ENCODE results near the gene CES1. TPM values are rescaled to one million over a fixed set of nuclear protein-coding genes. Genes with fewer than 3 reads are reported as not detected.
"Not testable (repeated sequence)": the region's sequence is repeated elsewhere in the genome, so short reads cannot be mapped to it uniquely, and the experiment has no call there.

The CES1 gene
- total RNA-seq (2014; rRNA removed; shearing (Covaris generic)) = not detected in 2 replicates

- in situ Hi-C loops (cut with HindIII; ENCODE audit: low sequenced_read_pairs) = no loop called here
- no peak for DNase-seq (ENCODE audit: low spot score)
These were observed at the start of gene CES1 for GRCh38 chr16:55832773-55833691. Gene CES1 (minus strand): TSS chr16:55833096. CDS start chr16:55833055, 41 bp downstream.

DNA sequence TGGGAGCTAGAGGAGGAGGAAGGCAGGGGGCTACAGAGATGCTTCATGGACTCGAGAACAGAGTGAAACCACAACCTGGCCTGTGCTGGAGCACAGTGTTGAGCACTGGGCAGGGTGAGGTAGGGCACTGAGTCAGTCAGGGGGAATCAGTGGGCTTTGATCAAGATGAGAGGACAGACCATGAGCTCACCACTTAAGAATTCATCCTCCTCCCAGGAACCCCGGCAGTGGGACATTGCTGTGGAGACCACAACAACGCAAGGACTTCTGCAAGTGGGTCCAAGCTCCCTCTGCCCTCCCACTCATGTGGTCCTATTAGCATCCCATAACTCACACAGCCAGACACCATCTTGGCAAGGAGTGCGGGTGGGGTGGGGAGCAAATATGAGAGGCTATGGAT lies 44.0 kb upstream of the CES1 start:
- in situ Hi-C loops (cut with HindIII; ENCODE audit: low sequenced_read_pairs) = no loop called here

DNA sequence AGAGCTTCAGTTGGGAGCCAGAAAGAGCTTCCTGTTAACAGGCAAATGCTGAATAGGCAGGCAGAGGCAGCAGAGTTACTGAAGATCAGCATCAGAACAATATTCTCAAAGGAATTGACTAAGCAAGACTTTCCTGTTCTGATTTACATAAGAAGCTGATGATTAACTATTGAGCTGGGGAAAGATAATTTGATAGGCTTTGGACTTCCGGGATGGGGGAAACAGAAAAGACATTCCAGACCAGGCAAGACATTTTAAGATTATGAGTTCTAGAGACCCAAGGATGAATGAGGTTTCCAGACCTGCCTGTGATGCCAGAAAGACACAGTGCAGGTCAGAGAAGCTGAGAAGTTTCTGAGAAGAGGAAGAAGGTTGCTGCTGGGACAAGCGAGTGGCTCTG lies 42.4 kb upstream of the CES1 start, which contains the start of gene CES5A:
Gene CES5A (minus strand): TSS at position 101 of the 400 bp plus-strand sequence. CDS start 152 bp downstream, outside the sequence.
- in situ Hi-C loops (cut with HindIII; ENCODE audit: low sequenced_read_pairs) = no loop called here
- DNase-seq (ENCODE audit: low spot score) = no peak

More for the DNA sequence above, 44.0 kb upstream of the CES1 start:
- DNase-seq (ENCODE audit: low spot score) = no peak

DNA sequence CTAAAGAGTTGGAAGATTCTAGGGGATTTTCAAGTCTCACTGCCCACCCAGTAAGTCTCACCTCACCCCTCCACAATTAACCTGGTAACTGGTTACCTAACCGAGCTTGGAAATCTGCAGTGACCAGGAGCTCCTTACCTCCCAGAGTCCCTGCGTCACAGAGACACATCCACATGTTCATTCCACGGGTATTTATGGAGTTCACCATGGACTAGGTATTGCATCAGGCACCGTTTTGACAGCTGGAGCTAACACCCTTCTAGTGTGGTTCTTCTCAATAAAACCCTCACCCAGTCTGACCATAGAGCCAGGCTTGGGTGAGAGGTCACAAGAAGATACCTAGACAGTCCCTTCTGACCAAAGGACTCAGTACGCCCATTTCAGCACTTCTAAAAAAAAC lies 40.2 kb upstream of the CES1 start:
- in situ Hi-C loops (cut with HindIII; ENCODE audit: low sequenced_read_pairs) = no loop called here
- no peak for DNase-seq (ENCODE audit: low spot score)

- no peak for DNase-seq (ENCODE audit: low spot score)
- in situ Hi-C loops (cut with HindIII; ENCODE audit: low sequenced_read_pairs) = no loop called here
These were observed 39.2 kb upstream of the CES1 start for GRCh38 chr16:55872130-55872529.

DNA sequence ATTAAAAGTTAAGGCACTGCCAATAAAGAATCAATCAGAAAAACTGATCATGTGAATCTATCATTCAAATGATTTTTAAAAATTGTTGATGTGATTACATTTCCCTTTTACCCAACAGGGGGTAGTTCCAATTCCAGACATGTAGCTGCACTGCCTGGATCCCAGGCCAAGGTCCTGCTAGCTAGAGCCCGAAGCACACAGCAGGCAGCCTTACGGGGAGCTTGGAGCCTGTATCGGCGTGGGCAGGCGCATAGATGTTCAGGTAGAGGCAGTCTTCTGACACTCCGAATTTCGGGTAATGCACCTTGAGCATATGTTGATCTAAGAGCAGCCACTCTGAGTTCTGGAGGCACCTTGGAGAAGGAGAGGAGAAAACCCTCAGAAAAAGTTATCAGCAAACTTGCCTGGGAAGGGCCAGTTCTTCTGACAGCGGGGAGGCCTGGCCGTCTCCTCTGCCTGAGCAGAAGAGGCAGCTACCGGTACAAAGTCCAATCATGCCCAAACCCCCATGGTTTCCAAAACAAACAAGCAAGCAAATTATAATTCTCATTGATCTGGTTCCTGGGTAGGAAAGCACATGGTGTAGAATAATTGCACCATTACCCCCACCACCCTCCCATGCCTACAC lies 38.6 kb upstream of the CES1 start:
- in situ Hi-C loops (cut with HindIII; ENCODE audit: low sequenced_read_pairs) = no loop called here
- no peak for DNase-seq (ENCODE audit: low spot score)

DNA sequence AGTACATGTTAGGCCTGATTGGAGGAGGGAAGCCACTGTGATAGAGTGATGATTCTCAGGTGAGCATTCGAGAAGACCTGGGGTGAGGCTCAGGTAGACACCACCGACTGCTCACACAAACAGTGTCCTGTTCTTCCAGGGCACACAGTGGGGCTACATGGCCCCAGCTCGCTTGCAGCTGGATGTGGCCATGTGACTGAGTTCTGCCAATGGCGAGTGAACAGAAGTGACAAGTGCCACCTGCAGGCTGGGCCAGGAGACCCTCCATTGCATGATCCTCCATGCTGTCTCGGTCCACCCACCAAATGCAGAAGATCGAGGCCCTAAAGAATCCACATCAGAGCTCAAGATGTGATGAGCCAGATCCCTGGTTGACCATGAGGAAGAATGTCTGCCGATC lies 36.1 kb upstream of the CES1 start:
- DNase-seq (ENCODE audit: low spot score) = no peak
- in situ Hi-C loops (cut with HindIII; ENCODE audit: low sequenced_read_pairs) = no loop called here

GRCh38 chr16:55868137-55868536 lies 35.2 kb upstream of the CES1 start:
- no peak for DNase-seq (ENCODE audit: low spot score)
- in situ Hi-C loops (cut with HindIII; ENCODE audit: low sequenced_read_pairs) = no loop called here

GRCh38 chr16:55861288-55861687 lies 28.4 kb upstream of the CES1 start:
- in situ Hi-C loops (cut with HindIII; ENCODE audit: low sequenced_read_pairs) = no loop called here
- DNase-seq (ENCODE audit: low spot score) = no peak

DNA sequence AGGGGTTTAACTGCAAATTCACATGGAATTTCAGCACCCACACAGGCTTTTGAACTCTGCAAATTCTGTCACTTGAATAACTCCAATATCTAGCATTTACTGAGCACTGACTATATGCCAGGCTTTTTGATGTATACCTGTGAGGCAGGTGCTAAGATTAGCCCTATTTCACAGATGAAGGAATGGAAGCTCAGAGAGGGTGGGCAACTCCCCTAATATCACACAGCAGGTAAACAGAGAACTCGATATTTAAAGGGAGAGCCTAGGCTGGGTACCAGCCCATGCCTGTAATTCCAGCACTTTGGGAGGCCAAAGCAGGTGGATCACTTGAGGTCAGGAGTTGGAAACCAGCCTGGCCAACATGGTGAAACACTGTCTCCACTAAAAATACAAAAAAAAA lies 24.8 kb upstream of the CES1 start:
- in situ Hi-C loops (cut with HindIII; ENCODE audit: low sequenced_read_pairs); DNase-seq (ENCODE audit: low spot score): not testable (repeated sequence)

- DNase-seq (ENCODE audit: low spot score) = no peak
- in situ Hi-C loops (cut with HindIII; ENCODE audit: low sequenced_read_pairs) = no loop called here
These were observed 24.1 kb upstream of the CES1 start for GRCh38 chr16:55856950-55857349.

DNA sequence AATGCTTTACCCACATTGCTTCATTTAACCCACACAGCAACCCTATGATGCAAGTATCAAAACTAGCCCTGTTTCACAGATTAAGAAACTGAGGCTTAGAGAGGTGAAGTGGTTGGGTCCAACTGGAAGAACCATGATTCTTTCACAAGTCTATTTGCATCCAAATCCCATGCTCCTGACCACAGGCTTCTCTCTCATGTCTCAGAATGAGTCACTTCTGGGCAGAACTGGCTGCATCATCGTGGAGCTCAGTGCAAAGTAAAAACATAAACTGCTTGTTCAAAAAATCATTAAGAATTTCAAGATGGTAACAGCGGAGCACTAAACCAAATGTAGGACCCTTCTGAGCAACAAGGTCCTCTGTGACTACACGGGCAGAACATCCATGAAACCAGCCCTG lies 20.2 kb upstream of the CES1 start:
- in situ Hi-C loops (cut with HindIII; ENCODE audit: low sequenced_read_pairs) = no loop called here
- no peak for DNase-seq (ENCODE audit: low spot score)

- in situ Hi-C loops (cut with HindIII; ENCODE audit: low sequenced_read_pairs) = no loop called here
- no peak for DNase-seq (ENCODE audit: low spot score)
These were observed 16.6 kb upstream of the CES1 start for GRCh38 chr16:55849536-55849935.

DNA sequence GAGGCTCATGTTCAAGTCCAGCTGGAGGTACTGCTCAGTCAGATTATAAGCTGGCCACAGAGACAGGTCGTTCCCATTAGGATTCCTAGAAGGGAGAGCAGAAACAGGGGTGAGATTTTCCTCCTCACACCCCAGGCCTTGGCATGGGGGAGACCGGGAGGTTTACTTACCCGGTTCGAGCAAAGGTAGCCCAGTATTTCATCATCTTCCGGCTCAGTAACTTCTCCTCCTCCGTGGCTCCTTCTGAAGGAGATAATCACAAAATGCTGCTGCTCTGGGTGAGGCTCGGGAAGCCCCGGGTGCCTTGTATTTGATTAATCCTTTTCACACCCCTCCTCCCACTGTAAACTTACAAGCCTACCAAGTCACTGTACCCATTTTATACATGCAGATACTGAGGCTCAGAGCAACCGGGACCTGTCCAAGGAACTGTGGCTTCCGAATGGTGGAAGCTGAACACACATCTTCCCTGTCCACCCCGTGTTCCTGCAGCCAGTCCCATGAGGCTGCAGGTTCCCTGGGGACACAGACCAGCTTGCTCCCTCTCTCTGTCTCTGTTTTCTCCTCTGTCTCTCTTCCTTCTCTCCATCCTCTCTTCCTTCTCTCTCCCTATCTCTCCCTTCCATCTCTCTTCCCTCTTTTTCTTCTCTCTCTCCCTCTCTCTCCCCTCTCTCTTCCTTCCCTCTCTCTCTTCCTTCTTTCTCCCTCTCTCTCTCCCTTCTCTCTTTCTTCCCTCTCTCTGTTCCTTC lies 13.9 kb upstream of the CES1 start:
- DNase-seq (ENCODE audit: low spot score) = no peak
- in situ Hi-C loops (cut with HindIII; ENCODE audit: low sequenced_read_pairs) = no loop called here

DNA sequence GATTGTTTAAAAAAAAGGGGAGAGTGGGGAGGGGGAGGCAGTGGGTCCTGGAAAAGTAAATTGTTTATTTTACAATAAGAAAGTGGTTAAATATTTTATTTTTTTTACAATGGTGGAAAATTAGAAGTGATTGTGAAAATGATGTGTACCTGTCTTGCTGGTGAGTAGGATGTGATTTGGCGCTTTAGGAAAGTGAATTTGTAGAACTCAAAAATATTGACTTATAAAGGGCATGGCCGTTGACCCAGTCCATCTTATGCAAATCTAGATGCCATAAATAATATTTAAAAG lies 10.2 kb upstream of the CES1 start:
- no peak for DNase-seq (ENCODE audit: low spot score)
- in situ Hi-C loops (cut with HindIII; ENCODE audit: low sequenced_read_pairs) = no loop called here

DNA sequence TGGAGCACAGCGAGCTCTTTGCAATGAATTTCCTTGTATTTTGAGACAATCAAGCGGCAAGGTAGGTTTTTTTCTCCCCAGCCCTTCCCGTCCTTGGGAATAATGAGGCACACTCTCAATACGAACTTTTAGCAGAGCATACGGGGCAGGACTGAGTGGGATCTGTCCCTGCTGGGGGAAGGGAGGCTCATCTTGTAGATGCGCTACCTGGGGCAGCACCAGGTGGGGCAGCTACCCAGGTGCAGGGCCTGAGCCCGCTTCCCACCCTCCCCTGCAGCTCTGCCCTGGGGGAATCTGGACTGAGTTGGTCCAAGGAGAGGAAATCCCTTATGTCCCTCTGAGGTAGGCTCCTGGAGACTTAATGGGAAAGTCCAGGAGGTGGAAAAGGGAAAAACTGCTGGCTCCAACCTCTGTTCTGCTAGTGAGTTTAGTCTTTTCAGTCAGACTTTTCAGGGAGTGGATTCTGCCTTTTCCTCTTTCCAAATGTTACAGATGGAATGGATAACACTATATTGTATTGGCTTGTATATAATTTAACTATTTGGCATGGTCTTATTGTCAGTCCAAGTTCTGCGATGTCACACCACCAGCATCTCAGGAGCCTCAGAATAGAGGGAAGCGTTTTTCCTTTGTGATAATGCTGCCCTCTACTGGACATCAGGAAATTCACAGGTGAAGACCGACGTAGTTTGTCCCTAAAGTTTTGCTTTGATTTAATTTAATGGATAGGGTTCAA lies 9.6 kb upstream of the CES1 start:
- in situ Hi-C loops (cut with HindIII; ENCODE audit: low sequenced_read_pairs) = no loop called here
- DNase-seq (ENCODE audit: low spot score) = peak; percentile 67

GRCh38 chr16:55839115-55839514 lies 6.2 kb upstream of the CES1 start:
- in situ Hi-C loops (cut with HindIII; ENCODE audit: low sequenced_read_pairs) = no loop called here
- DNase-seq (ENCODE audit: low spot score) = no peak

DNA sequence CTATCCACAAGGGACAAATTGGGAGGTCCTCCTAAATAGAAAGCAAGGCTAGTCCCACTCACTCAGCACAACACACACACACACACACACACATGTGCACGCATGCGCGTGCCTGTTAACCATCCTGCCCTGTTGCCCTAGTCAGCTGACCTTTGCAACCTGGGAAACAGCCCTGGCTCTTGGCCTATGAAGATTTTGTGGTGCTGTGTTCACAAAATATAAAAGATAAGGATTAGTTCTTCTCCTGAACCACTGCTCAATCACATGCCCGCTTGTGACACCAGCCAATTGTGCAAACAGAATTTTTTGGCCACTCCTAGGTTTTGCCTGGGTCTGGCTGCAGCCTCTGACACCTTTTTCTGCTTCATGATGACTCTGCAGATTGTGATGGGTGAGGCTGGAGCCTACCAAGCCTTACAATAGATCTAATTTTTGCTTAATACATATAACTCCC lies 3.3 kb upstream of the CES1 start:
- in situ Hi-C loops (cut with HindIII; ENCODE audit: low sequenced_read_pairs) = no loop called here
- no peak for DNase-seq (ENCODE audit: low spot score)

GRCh38 chr16:55835581-55835980 lies 2.7 kb upstream of the CES1 start:
- in situ Hi-C loops (cut with HindIII; ENCODE audit: low sequenced_read_pairs) = no loop called here
- no peak for DNase-seq (ENCODE audit: low spot score)
